Measurements from ENCODE around the gene MMP13. TPM values are rescaled to one million over a fixed set of nuclear protein-coding genes. Genes with fewer than 3 reads are reported as not detected.

The MMP13 gene
- total and polyA plus RNA-seq, 2 of the 13 experiments (the other 11 are each of a cell fraction or from before 2014, with no cell fraction given) = not detected

- in situ Hi-C loops (cut with HindIII; ENCODE audit: extremely low pct_ligation_motif_present, low pct_unique_long_range_greater_than_20kb) = loop anchor here (10.0 to 25.0 kb wide), 2 partner anchors 131 to 198 kb away; no protein-coding TSS in a partner anchor
These were observed 20.0 kb downstream of the MMP13 start for GRCh38 chr11:102935514-102935913.

More at GRCh38 chr11:102935514-102935913, 20.0 kb downstream of the MMP13 start:
- Histone ChIP-seq H2AFZ (ENCODE audit: low read length) (no peak overlapping the region), H3K27me3 (ENCODE audit: control insufficient read depth in 1 of 2, insufficient read depth in 2 of 2, low read length in 2 of 2) (no peaks in the 10 kb centered on the region), H3K9ac (ENCODE audit: insufficient read depth, low read depth, low read length) (no peak overlapping the region), H3K9me3 (ENCODE audit: low read length) (no peaks in the 10 kb centered on the region), H3K4me3 (replicated peaks in 1 of 3; ENCODE audit: insufficient read depth in 1 of 3, low read depth in 2 of 3, low read length in 3 of 3) (no peak overlapping the region), H3K4me1 (ENCODE audit: insufficient read depth, low read length) (no peaks in the 10 kb centered on the region), H3K4me2 (ENCODE audit: low read depth, low read length) (no peak overlapping the region), H4K20me1 (ENCODE audit: insufficient read depth, low read length) (no peaks in the 10 kb centered on the region), H3K79me2 (ENCODE audit: insufficient read depth, low read length) (no peaks in the 10 kb centered on the region), H3K27ac (ENCODE audit: extremely low read length, insufficient read depth, low read length) (no peak overlapping the region), H3K36me3 (replicated peaks in 1 of 2; ENCODE audit: control insufficient read depth in 1 of 2, insufficient read depth in 2 of 2, low read length in 2 of 2) (no peaks in the 10 kb centered on the region)
- FAIRE-seq = no peak
- WGBS (ENCODE audit: low lambda C conversion rate) = 43% methylated on average over 3 of the region's 3 CpGs
- BruUV-seq (replicated peaks) = no TSS peak
- ChIA-PET CTCF (ENCODE audit: low intra/inter-chr PET ratio, low total read pairs) (no interaction called here), POLR2A (no interaction called here)
- intact Hi-C loops (cut with micrococcal nuclease; ENCODE audit: unreplicated experiment) = no loop called here
- DNase-seq (ENCODE audit: low spot score) = no peak
- TF ChIP-seq RCOR2 (CRISPR knock-in tag; IDR thresholded peaks at IDR 0.05) (no peak), CAMTA2 (CRISPR knock-in tag; IDR thresholded peaks at IDR 0.05; ENCODE audit: borderline replicate concordance) (no peak), ZNF629 (CRISPR knock-in tag; conservative IDR thresholded peaks at IDR 0.05) (0 out of 2 replicates have a peak, but pooled peaks have one; percentile 17), RXRA (CRISPR knock-in tag; IDR thresholded peaks at IDR 0.05) (no peak), HNRNPLL (IDR thresholded peaks at IDR 0.05; ENCODE audit: low read depth, low read length, poor library complexity, severe bottlenecking) (no peak), XRCC5 (optimal IDR thresholded peaks at IDR 0.05; ENCODE audit: low read length) (no peak), ZBED4 (CRISPR knock-in tag; IDR thresholded peaks at IDR 0.05; ENCODE audit: borderline replicate concordance) (no peak), ATAD3A (CRISPR knock-in tag; IDR thresholded peaks at IDR 0.05) (no peak)
- ATAC-seq = peak; percentile 77
